DOHH2 (cell line): ENCODE measurements around the gene RASL11A.

Source experiments
- CTCF ChIP-seq: fragments of 200-600 bp; sonication (generic); IDR thresholded peaks from one replicate; pipeline ENCODE4 v1.5.1; 2014; ENCODE audit warnings: antibody characterized with exemption, mild to moderate bottlenecking, low read depth, low read length; ENCODE audit not compliant: poor library complexity, severe bottlenecking
- EZH2phosphoT487 ChIP-seq: fragments of 200-600 bp; sonication (generic); IDR thresholded peaks from 2 replicates; pipeline ENCODE4 v1.6.1; 2017; ENCODE audit warnings: borderline replicate concordance, mild to moderate bottlenecking, antibody characterized with exemption, low read length, moderate library complexity, mixed read lengths

- TF ChIP-seq CTCF (no peak), EZH2phosphoT487 (no peak)
Observed at GRCh38 chr13:27251166-27252091, 19.2 kb upstream of the RASL11A start, which contains the start of gene RPL21.
